Prostate gland (tissue), 2 donors: ENCODE data around the gene RSRC1. TPM values are rescaled to one million over a fixed set of nuclear protein-coding genes. Genes with fewer than 3 reads are reported as not detected.

ENCODE experiments used
- DNase-seq: peaks from one replicate; pipeline ENCODE4 v3.0.0-alpha.2; 2019; ENCODE audit warnings: low spot score
- H3K27ac ChIP-seq, 2 donors: fragments of 200-600 bp; sonication (generic); 2 replicates each; pipeline ENCODE4 v1.5.1; 2017 to 2019
- H3K27me3 ChIP-seq: fragments of 200-600 bp; sonication (generic); replicated peaks from 2 replicates; pipeline ENCODE4 v1.5.1; 2019; ENCODE audit not compliant: insufficient read depth
- H3K36me3 ChIP-seq, 2 donors: fragments of 200-600 bp; sonication (generic); 1 replicate in 1 of 2; 2 replicates in 1 of 2; pipeline versions ENCODE4 v1.5.1 to v1.8.1; 2017 to 2019
- H3K4me1 ChIP-seq: fragments of 200-600 bp; sonication (generic); replicated peaks from 2 replicates; pipeline ENCODE4 v1.5.1; 2019
- H3K4me3 ChIP-seq, 2 donors: fragments of 200-600 bp; sonication (generic); 2 replicates each; pipeline ENCODE4 v1.5.1; 2017 to 2019
- H3K9me3 ChIP-seq: fragments of 200-600 bp; sonication (generic); 2 replicates; pipeline ENCODE4 v1.5.1; 2017
- CTCF ChIP-seq, 4 experiments: fragments of 200-600 bp in 2 of 4; fragments of 450-650 bp in 2 of 4; sonication (generic) in 2 of 4; IDR thresholded peaks; 1 replicate in 3 of 4; 2 replicates in 1 of 4; pipeline ENCODE4 v1.5.1; 2016 to 2019; ENCODE audit warnings: antibody characterized with exemption in 4 of 4, mild to moderate bottlenecking in 2 of 4, moderate library complexity in 2 of 4
- POLR2A ChIP-seq: fragments of 450-650 bp; IDR thresholded peaks from one replicate; pipeline ENCODE4 v1.6.1; 2016; ENCODE audit warnings: antibody characterized with exemption, mild to moderate bottlenecking
- POLR2AphosphoS5 ChIP-seq: sonication (generic); formaldehyde crosslinking; IDR thresholded peaks from one replicate; pipeline ENCODE4 v1.6.1; 2017; ENCODE audit warnings: antibody characterized with exemption
- WGBS: methylation state at CpG from one replicate; pipeline ENCODE4 v1.1.5; 2018; 5-methylcytosine and 5-hydroxymethylcytosine counted together
- intact Hi-C: fragments of 100-400 bp; cut with DNase I; formaldehyde crosslinking; loops from one replicate; pipeline ENCODE4 v1.14.2; 2022
- total RNA-seq, 2 donors: library from RNA; depleted of rRNA; stranded (reverse); fragments of >200 nt; gene quantifications; one replicate each; pipeline ENCODE4 v1.1.0, GENCODE V29; 2016

Gene RSRC1
- total RNA-seq, 2 donors from 2014 or later = 36.5 to 50.7 TPM

DNA sequence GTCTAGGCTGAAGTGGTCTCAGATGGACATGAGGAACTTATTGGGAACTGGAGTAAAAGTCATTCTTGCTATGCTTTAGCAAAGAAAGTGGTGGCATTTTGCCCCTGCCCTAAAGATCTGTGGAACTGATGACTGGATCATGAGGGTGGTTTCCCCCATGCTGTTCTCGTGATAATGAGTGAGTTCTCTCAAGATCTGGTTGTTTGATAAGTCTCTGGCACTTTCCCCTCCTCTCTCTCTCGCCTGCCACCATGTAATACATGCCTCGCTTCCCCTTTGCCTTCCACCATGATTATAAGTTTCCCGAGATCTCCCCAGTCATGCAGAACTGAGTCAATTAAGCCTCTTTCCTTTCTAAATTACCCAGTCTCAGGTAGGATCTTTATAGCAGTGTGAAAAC lies 449.6 kb downstream of the RSRC1 start:
- Histone ChIP-seq H3K4me1 (no peaks in the 10 kb centered on the region), H3K27me3 (no peaks in the 10 kb centered on the region), H3K9me3 (no peaks in the 10 kb centered on the region), H3K36me3 (no peaks in the 10 kb centered on the region), H3K4me3 (no peak overlapping the region), H3K27ac (no peak overlapping the region)
- no peak for DNase-seq
- 72% methylated on average over 4 of the region's 4 CpGs for WGBS
- TF ChIP-seq CTCF (IDR thresholded peaks at IDR 0.05) (no peak), POLR2A (no peak), POLR2AphosphoS5 (no peak)
- intact Hi-C loops = no loop called here

DNA sequence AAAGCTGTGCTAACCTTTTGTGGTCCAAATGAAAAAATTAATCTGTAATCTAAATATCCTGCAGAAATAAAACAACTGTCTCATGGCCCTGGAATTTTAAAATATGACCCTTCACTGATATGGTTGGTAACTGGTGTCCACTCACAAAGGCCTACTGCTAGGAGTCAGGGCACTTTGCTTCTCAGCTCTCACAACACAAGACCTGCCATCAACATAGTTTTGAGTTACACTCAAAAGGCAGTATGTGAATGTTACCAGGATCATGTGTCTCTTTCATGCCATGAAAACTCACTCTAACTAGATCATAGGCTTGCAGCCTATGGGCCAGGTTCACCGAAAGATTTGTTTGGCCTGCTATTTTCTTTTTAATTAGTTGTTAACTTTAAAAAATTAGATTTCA lies 451.1 kb downstream of the RSRC1 start:
- Histone ChIP-seq H3K4me3 (no peak overlapping the region), H3K9me3 (no peaks in the 10 kb centered on the region), H3K36me3 (no peaks in the 10 kb centered on the region), H3K27ac (no peak overlapping the region), H3K4me1 (no peaks in the 10 kb centered on the region), H3K27me3 (no peaks in the 10 kb centered on the region)
- TF ChIP-seq CTCF (IDR thresholded peaks at IDR 0.05) (no peak), POLR2A (no peak), POLR2AphosphoS5 (no peak)
- WGBS = 100% methylated on average over 1 of the region's 1 CpG
- no peak for DNase-seq
- intact Hi-C loops = no loop called here

DNA sequence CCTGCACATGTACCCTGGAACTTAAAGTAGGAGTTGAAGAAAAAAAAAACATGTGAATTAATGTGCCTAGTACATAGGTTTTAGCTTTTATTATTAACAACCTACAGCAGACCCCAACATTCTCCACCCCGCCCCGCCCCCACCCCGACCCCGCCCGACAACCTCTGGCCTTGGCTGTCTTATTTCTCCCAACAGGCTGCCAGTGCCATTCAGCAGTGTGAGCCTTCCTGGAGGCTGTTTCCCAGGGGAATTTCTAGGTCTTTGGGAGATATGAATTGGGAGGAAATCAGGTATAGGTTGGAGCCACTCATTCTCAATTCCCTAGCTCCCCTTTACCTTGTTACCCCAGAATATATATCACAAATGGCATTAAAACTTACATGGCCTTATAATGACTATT lies 452.8 kb downstream of the RSRC1 start:
- no peak overlapping the region for H3K4me3 ChIP-seq
- no peaks in the 10 kb centered on the region for H3K36me3 ChIP-seq
- no peaks in the 10 kb centered on the region for H3K4me1 ChIP-seq
- WGBS = 89% methylated on average over 5 of the region's 5 CpGs
- H3K9me3 ChIP-seq = no peaks in the 10 kb centered on the region
- no peaks in the 10 kb centered on the region for H3K27me3 ChIP-seq
- no peak overlapping the region for H3K27ac ChIP-seq
- no peak for DNase-seq
- TF ChIP-seq POLR2AphosphoS5 = no peak
- intact Hi-C loops = no loop called here

DNA sequence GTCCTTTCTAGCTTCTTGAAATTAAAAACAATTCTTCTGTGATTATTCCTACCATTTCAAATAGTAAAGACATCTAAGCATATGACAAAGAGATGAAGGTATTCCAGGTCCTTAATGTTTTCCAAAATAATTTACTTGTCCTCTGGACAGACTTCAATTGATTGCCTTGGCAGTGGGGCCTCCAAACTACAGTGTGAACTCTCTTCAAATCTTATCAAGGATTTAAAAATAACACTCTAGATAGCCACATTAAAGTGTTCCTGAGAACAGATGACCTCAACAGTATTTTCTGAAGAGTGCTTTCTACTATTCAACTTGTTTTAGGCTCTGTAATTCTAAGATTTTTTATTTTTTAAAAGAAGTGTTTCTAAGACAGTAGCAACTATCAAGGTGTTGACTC lies 453.2 kb downstream of the RSRC1 start:
- DNase-seq = no peak
- TF ChIP-seq POLR2A = no peak
- no peak for TF ChIP-seq POLR2AphosphoS5
- no peak for TF ChIP-seq CTCF (IDR thresholded peaks at IDR 0.05)
- no peaks in the 10 kb centered on the region for H3K36me3 ChIP-seq

GRCh38 chr3:158565076-158565475 lies 455.2 kb downstream of the RSRC1 start:
- no peaks in the 10 kb centered on the region for H3K4me1 ChIP-seq
- WGBS = 97% methylated on average over 6 of the region's 6 CpGs
- no peak overlapping the region for H3K4me3 ChIP-seq
- no peaks in the 10 kb centered on the region for H3K36me3 ChIP-seq
- no peak for DNase-seq
- no peaks in the 10 kb centered on the region for H3K27me3 ChIP-seq
- H3K9me3 ChIP-seq = no peaks in the 10 kb centered on the region
- no peak overlapping the region for H3K27ac ChIP-seq
- TF ChIP-seq CTCF (IDR thresholded peaks at IDR 0.05) (no peak), POLR2AphosphoS5 (no peak), POLR2A (no peak)
- intact Hi-C loops = no loop called here

More for the DNA sequence above, 453.2 kb downstream of the RSRC1 start:
- Histone ChIP-seq H3K27me3 (no peaks in the 10 kb centered on the region), H3K9me3 (no peaks in the 10 kb centered on the region), H3K27ac (no peak overlapping the region), H3K4me1 (no peaks in the 10 kb centered on the region), H3K4me3 (no peak overlapping the region)
- intact Hi-C loops = no loop called here
